WTC11 (cell line): ENCODE data around the gene EPN2. TPM values are rescaled to one million over a fixed set of nuclear protein-coding genes. Genes with fewer than 3 reads are reported as not detected.

ENCODE experiments used
- ATAC-seq: fragments of 200-7000 bp; cut with Tn5 transposase; 2 replicates; pipeline ENCODE4 v1.10.0; 2021; ENCODE audit warnings: mild to moderate bottlenecking, moderate library complexity
- CTCF ChIA-PET: fragments of 300-600 bp; sonication (Branson Sonifier 250); formaldehyde crosslinking; loops from one replicate; lab custom pipeline; 2021; ENCODE audit warnings: antibody characterized with exemption; lab: Charles Lee
- POLR2A ChIA-PET: fragments of 350-600 bp; sonication (Branson Sonifier 250); formaldehyde crosslinking; loops from one replicate; lab custom pipeline; 2021; ENCODE audit warnings: antibody characterized with exemption; lab: Charles Lee
- DNase-seq: peaks from one replicate; pipeline ENCODE4 v3.0.0; 2021; ENCODE audit warnings: low spot score
- H3K27ac Mint-ChIP-seq: 2 replicates; pipeline ENCODE4 v1.8.0; 2021; ENCODE audit warnings: mixed read lengths
- H3K27me3 Mint-ChIP-seq: 2 replicates; pipeline ENCODE4 v1.8.0; 2021; ENCODE audit warnings: low read depth, mild to moderate bottlenecking, moderate library complexity, mixed read lengths
- H3K36me3 Mint-ChIP-seq: 2 replicates; pipeline ENCODE4 v1.8.0; 2021; ENCODE audit warnings: mixed read lengths
- H3K4me1 Mint-ChIP-seq: 2 replicates; pipeline ENCODE4 v1.8.0; 2022; ENCODE audit warnings: mixed read lengths
- H3K4me3 Mint-ChIP-seq: 2 replicates; pipeline ENCODE4 v1.8.0; 2021; ENCODE audit warnings: mild to moderate bottlenecking, moderate library complexity, mixed read lengths
- H3K9me3 Mint-ChIP-seq: 2 replicates; pipeline ENCODE4 v1.8.0; 2021; ENCODE audit warnings: mixed read lengths
- CREM ChIP-seq: sonication (generic); formaldehyde crosslinking; IDR thresholded peaks from 2 replicates; pipeline ENCODE4 v1.8.1; 2022; ENCODE audit warnings: mild to moderate bottlenecking, missing genetic modification reagents, moderate library complexity
- ELF4 ChIP-seq: sonication (generic); formaldehyde crosslinking; IDR thresholded peaks from 2 replicates; pipeline ENCODE4 v1.8.1; 2022; ENCODE audit warnings: low read depth, mild to moderate bottlenecking, moderate library complexity, missing genetic modification reagents
- ESRRA ChIP-seq: sonication (generic); formaldehyde crosslinking; IDR thresholded peaks from 2 replicates; pipeline ENCODE4 v1.8.1; 2022; ENCODE audit warnings: mild to moderate bottlenecking, missing genetic modification reagents, borderline replicate concordance
- FOXK1 ChIP-seq: sonication (generic); formaldehyde crosslinking; IDR thresholded peaks from 2 replicates; pipeline ENCODE4 v1.8.0; 2022; ENCODE audit warnings: mild to moderate bottlenecking, moderate library complexity, missing genetic modification reagents
- IRF2 ChIP-seq: sonication (generic); formaldehyde crosslinking; IDR thresholded peaks from 2 replicates; pipeline ENCODE4 v1.8.0; 2022; ENCODE audit warnings: low read depth, missing genetic modification reagents, borderline replicate concordance
- OVOL2 ChIP-seq: fragments of 250-450 bp; sonication (Bioruptor Pico); IDR thresholded peaks from 2 replicates; pipeline ENCODE4 v1.9.0; 2021; ENCODE audit warnings: mild to moderate bottlenecking, borderline replicate concordance
- SOX15 ChIP-seq: fragments of 250-450 bp; sonication (Bioruptor Pico); IDR thresholded peaks from 2 replicates; pipeline ENCODE4 v1.9.0; 2021; ENCODE audit warnings: mild to moderate bottlenecking
- SP1 ChIP-seq: sonication (generic); formaldehyde crosslinking; conservative IDR thresholded peaks from 2 replicates; pipeline ENCODE4 v1.8.1; 2022; ENCODE audit warnings: missing genetic modification reagents
- TCF7 ChIP-seq: sonication (generic); formaldehyde crosslinking; IDR thresholded peaks from 2 replicates; pipeline ENCODE4 v1.8.0; 2022; ENCODE audit warnings: mild to moderate bottlenecking, low read depth, missing genetic modification reagents, moderate library complexity
- ZBTB21 ChIP-seq: sonication (generic); formaldehyde crosslinking; IDR thresholded peaks from 2 replicates; pipeline ENCODE4 v1.8.1; 2023; ENCODE audit warnings: mild to moderate bottlenecking, missing genetic modification reagents, borderline replicate concordance
- ZNF416 ChIP-seq: fragments of 250-450 bp; sonication (Bioruptor Pico); IDR thresholded peaks from 2 replicates; pipeline ENCODE4 v1.9.0; 2021; ENCODE audit warnings: mild to moderate bottlenecking, inconsistent platforms
- total RNA-seq: library from RNA; stranded (reverse); gene quantifications from 3 replicates; pipeline ENCODE4 v1.2.3, GENCODE V29; 2021
- TF ChIP-seq, protein P1 (sequence below): sonication (generic); formaldehyde crosslinking; IDR thresholded peaks from 2 replicates; pipeline ENCODE4 v1.8.0; 2023; ENCODE audit warnings: missing genetic modification reagents, mild to moderate bottlenecking, borderline replicate concordance
- TF ChIP-seq, protein P2 (sequence below): sonication (generic); formaldehyde crosslinking; IDR thresholded peaks from 2 replicates; pipeline ENCODE4 v1.8.0; 2022; ENCODE audit warnings: mild to moderate bottlenecking, missing genetic modification reagents
- TF ChIP-seq, protein P3 (sequence below): fragments of 250-450 bp; sonication (Bioruptor Pico); conservative IDR thresholded peaks from 2 replicates; pipeline ENCODE4 v1.9.0; 2021; ENCODE audit warnings: mild to moderate bottlenecking
- TF ChIP-seq, protein P4 (sequence below): sonication (generic); formaldehyde crosslinking; IDR thresholded peaks from 2 replicates; pipeline ENCODE4 v1.8.0; 2023; ENCODE audit warnings: missing genetic modification reagents
- TF ChIP-seq, protein P5 (sequence below): sonication (generic); formaldehyde crosslinking; IDR thresholded peaks from 2 replicates; pipeline ENCODE4 v1.8.0; 2022; ENCODE audit warnings: mild to moderate bottlenecking, missing genetic modification reagents
- TF ChIP-seq, protein P6 (sequence below): sonication (generic); formaldehyde crosslinking; IDR thresholded peaks from 2 replicates; pipeline ENCODE4 v1.8.0; 2023; ENCODE audit warnings: mild to moderate bottlenecking, missing genetic modification reagents
- TF ChIP-seq, protein P7 (sequence below): sonication (generic); formaldehyde crosslinking; conservative IDR thresholded peaks from 2 replicates; pipeline ENCODE4 v1.8.1; 2022; ENCODE audit warnings: mild to moderate bottlenecking, missing genetic modification reagents

Gene EPN2
- total RNA-seq, 1 experiment from 2014 or later = 48.8 TPM

DNA sequence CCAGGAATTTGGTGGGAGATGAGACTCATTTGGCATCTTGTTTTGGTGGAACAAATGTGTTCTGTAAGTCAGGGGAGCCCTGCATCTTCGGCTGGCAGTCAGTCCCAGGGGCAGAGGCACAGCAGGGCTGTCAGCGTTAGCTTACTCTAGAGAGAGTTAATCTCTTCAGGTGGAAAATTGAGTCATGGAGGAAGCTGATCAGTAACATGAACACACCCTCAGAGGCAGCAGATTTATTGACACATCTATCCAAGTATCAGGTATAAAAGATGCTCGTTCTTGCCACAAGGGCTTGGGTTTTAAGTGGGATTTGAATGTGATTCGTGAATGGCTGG is 55.2 kb downstream of the EPN2 start (continued):
- TF ChIP-seq, protein P1, sequence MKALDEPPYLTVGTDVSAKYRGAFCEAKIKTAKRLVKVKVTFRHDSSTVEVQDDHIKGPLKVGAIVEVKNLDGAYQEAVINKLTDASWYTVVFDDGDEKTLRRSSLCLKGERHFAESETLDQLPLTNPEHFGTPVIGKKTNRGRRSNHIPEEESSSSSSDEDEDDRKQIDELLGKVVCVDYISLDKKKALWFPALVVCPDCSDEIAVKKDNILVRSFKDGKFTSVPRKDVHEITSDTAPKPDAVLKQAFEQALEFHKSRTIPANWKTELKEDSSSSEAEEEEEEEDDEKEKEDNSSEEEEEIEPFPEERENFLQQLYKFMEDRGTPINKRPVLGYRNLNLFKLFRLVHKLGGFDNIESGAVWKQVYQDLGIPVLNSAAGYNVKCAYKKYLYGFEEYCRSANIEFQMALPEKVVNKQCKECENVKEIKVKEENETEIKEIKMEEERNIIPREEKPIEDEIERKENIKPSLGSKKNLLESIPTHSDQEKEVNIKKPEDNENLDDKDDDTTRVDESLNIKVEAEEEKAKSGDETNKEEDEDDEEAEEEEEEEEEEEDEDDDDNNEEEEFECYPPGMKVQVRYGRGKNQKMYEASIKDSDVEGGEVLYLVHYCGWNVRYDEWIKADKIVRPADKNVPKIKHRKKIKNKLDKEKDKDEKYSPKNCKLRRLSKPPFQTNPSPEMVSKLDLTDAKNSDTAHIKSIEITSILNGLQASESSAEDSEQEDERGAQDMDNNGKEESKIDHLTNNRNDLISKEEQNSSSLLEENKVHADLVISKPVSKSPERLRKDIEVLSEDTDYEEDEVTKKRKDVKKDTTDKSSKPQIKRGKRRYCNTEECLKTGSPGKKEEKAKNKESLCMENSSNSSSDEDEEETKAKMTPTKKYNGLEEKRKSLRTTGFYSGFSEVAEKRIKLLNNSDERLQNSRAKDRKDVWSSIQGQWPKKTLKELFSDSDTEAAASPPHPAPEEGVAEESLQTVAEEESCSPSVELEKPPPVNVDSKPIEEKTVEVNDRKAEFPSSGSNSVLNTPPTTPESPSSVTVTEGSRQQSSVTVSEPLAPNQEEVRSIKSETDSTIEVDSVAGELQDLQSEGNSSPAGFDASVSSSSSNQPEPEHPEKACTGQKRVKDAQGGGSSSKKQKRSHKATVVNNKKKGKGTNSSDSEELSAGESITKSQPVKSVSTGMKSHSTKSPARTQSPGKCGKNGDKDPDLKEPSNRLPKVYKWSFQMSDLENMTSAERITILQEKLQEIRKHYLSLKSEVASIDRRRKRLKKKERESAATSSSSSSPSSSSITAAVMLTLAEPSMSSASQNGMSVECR (CRISPR knock-in tag) = no peak
- TF ChIP-seq CREM = no peak
- TF ChIP-seq FOXK1 = no peak
- TF ChIP-seq, protein P2, sequence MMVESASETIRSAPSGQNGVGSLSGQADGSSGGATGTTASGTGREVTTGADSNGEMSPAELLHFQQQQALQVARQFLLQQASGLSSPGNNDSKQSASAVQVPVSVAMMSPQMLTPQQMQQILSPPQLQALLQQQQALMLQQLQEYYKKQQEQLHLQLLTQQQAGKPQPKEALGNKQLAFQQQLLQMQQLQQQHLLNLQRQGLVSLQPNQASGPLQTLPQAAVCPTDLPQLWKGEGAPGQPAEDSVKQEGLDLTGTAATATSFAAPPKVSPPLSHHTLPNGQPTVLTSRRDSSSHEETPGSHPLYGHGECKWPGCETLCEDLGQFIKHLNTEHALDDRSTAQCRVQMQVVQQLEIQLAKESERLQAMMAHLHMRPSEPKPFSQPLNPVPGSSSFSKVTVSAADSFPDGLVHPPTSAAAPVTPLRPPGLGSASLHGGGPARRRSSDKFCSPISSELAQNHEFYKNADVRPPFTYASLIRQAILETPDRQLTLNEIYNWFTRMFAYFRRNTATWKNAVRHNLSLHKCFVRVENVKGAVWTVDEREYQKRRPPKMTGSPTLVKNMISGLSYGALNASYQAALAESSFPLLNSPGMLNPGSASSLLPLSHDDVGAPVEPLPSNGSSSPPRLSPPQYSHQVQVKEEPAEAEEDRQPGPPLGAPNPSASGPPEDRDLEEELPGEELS (CRISPR knock-in tag) = no peak

DNA sequence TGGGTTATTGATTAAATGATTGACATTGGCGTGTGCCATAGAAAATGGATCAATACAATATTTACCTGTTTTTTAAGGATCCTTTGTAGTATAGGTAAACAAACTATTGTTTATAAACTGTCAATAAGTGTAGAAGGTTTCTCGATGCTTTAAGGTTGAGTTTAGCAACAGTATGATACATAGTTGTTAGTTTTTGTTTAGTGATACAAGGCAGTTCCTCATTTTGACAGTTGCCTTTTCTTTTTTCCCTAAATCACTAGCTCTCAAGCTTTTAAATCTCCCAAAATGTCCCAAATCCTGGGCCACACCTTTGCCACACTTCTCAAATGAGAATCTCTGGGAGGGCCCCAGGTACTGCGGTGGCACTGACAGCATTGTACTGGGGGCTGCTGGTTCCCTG is 57.3 kb downstream of the EPN2 start:
- H3K4me1 Mint-ChIP-seq = peaks cover 19% of the 10 kb centered on the region
- H3K27me3 Mint-ChIP-seq = no peaks in the 10 kb centered on the region
- ATAC-seq (no peak), DNase-seq (no peak)
- no peaks in the 10 kb centered on the region; the same call in 1 of the 2 replicates for H3K36me3 Mint-ChIP-seq
- H3K27ac Mint-ChIP-seq = no peak overlapping the region
- no peaks in the 10 kb centered on the region for H3K9me3 Mint-ChIP-seq
- H3K4me3 Mint-ChIP-seq = no peak overlapping the region
- ChIA-PET CTCF (interaction anchor here (0.6 kb wide), 1 partner anchor 18 kb away, joined by 3 read pairs; no protein-coding TSS in a partner anchor), POLR2A (no interaction called here)
- TF ChIP-seq, protein P1 (CRISPR knock-in tag) = no peak
- TF ChIP-seq ZBTB21 (CRISPR knock-in tag) (no peak), ELF4 (no peak), ESRRA (CRISPR knock-in tag) (no peak), TCF7 (CRISPR knock-in tag) (no peak), SOX15 (CRISPR knock-in tag) (no peak), ZNF416 (CRISPR knock-in tag) (no peak), SP1 (no peak), IRF2 (CRISPR knock-in tag) (no peak), OVOL2 (CRISPR knock-in tag) (no peak)
- TF ChIP-seq, protein P3, sequence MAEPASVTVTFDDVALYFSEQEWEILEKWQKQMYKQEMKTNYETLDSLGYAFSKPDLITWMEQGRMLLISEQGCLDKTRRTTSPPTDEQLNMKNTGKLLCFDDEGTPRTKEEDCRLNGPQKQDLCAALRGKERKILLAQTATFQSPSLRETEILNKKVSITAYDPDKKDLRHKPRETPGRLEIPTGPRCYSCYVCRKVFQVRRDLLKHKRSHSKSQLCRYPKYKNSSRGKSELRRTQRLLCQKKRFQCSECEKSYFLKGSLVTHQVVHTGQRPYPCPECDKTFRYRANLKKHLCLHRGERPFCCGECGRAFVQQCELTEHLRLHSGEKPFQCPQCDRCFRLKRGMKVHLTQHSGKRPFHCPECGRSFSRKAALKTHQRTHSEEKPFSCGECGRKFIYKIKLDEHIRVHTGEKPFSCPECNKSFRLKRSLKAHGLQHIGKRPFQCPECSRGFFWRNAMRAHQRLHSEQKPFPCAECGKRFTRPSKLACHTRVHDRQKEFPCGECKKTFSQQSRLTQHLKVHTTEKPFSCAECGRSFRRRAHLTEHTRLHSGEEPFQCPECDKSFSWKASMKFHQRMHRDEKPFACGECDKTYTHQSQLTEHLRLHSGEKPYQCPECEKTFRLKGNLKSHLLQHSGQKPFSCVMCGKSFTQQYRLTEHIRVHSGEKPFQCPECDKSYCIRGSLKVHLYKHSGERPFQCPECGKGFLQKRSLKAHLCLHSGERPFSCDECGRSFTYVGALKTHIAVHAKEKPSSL = no peak
- TF ChIP-seq, protein P4, sequence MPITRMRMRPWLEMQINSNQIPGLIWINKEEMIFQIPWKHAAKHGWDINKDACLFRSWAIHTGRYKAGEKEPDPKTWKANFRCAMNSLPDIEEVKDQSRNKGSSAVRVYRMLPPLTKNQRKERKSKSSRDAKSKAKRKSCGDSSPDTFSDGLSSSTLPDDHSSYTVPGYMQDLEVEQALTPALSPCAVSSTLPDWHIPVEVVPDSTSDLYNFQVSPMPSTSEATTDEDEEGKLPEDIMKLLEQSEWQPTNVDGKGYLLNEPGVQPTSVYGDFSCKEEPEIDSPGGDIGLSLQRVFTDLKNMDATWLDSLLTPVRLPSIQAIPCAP (CRISPR knock-in tag) = no peak
- TF ChIP-seq, protein P5, sequence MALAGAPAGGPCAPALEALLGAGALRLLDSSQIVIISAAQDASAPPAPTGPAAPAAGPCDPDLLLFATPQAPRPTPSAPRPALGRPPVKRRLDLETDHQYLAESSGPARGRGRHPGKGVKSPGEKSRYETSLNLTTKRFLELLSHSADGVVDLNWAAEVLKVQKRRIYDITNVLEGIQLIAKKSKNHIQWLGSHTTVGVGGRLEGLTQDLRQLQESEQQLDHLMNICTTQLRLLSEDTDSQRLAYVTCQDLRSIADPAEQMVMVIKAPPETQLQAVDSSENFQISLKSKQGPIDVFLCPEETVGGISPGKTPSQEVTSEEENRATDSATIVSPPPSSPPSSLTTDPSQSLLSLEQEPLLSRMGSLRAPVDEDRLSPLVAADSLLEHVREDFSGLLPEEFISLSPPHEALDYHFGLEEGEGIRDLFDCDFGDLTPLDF = no peak
- TF ChIP-seq, protein P6, sequence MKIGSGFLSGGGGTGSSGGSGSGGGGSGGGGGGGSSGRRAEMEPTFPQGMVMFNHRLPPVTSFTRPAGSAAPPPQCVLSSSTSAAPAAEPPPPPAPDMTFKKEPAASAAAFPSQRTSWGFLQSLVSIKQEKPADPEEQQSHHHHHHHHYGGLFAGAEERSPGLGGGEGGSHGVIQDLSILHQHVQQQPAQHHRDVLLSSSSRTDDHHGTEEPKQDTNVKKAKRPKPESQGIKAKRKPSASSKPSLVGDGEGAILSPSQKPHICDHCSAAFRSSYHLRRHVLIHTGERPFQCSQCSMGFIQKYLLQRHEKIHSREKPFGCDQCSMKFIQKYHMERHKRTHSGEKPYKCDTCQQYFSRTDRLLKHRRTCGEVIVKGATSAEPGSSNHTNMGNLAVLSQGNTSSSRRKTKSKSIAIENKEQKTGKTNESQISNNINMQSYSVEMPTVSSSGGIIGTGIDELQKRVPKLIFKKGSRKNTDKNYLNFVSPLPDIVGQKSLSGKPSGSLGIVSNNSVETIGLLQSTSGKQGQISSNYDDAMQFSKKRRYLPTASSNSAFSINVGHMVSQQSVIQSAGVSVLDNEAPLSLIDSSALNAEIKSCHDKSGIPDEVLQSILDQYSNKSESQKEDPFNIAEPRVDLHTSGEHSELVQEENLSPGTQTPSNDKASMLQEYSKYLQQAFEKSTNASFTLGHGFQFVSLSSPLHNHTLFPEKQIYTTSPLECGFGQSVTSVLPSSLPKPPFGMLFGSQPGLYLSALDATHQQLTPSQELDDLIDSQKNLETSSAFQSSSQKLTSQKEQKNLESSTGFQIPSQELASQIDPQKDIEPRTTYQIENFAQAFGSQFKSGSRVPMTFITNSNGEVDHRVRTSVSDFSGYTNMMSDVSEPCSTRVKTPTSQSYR (CRISPR knock-in tag) = no peak
- TF ChIP-seq, protein P7, sequence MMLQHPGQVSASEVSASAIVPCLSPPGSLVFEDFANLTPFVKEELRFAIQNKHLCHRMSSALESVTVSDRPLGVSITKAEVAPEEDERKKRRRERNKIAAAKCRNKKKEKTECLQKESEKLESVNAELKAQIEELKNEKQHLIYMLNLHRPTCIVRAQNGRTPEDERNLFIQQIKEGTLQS = no peak
